ENCODE results near the gene TUBA4B.

Gene TUBA4B

GRCh38 chr2:219296142-219296541 lies 43.1 kb downstream of the TUBA4B start:
- no peaks in the 10 kb centered on the region for H4K20me1 ChIP-seq (ENCODE audit: insufficient read depth)
- no peak overlapping the region for H3K27ac ChIP-seq
- TF ChIP-seq CTCF (conservative IDR thresholded peaks at IDR 0.05; ENCODE audit: low read depth, low read length), result no peak
- H3K9ac ChIP-seq, result no peak overlapping the region
- no peaks in the 10 kb centered on the region for H3K36me3 ChIP-seq (ENCODE audit: insufficient read depth)
- H3K79me2 ChIP-seq (ENCODE audit: insufficient read depth, low read depth), result no peaks in the 10 kb centered on the region
- H3K4me1 ChIP-seq (ENCODE audit: low read depth, poor library complexity, severe bottlenecking), result peaks cover 11% of the 10 kb centered on the region
- H3K27me3 ChIP-seq (ENCODE audit: insufficient read depth, low read depth), result peaks cover 31% of the 10 kb centered on the region; the same call in 1 of the 2 replicates
- no peak overlapping the region for H2AFZ ChIP-seq (ENCODE audit: low read depth)
- H3K4me3 ChIP-seq (IDR thresholded peaks at IDR 0.05; ENCODE audit: insufficient read depth, low read depth, low read length), result no peak overlapping the region
- H3K4me2 ChIP-seq, result no peak overlapping the region

- Histone ChIP-seq H2AFZ (ENCODE audit: low read depth) (no peak overlapping the region), H3K36me3 (ENCODE audit: insufficient read depth) (no peaks in the 10 kb centered on the region), H3K79me2 (ENCODE audit: insufficient read depth, low read depth) (no peaks in the 10 kb centered on the region), H3K4me3 (IDR thresholded peaks at IDR 0.05; ENCODE audit: insufficient read depth, low read depth, low read length) (no peak overlapping the region), H3K27ac (no peak overlapping the region), H3K27me3 (ENCODE audit: insufficient read depth, low read depth) (peaks cover 37% of the 10 kb centered on the region), H3K4me1 (ENCODE audit: low read depth, poor library complexity, severe bottlenecking) (peaks cover 11% of the 10 kb centered on the region), H4K20me1 (ENCODE audit: insufficient read depth) (no peaks in the 10 kb centered on the region), H3K9ac (no peak overlapping the region), H3K4me2 (no peak overlapping the region)
- TF ChIP-seq CTCF (conservative IDR thresholded peaks at IDR 0.05; ENCODE audit: low read depth, low read length), result no peak
Measured at GRCh38 chr2:219296631-219297391, 43.8 kb downstream of the TUBA4B start.

GRCh38 chr2:219297766-219298456 lies 44.9 kb downstream of the TUBA4B start:
- no peak overlapping the region for H3K4me3 ChIP-seq (IDR thresholded peaks at IDR 0.05; ENCODE audit: insufficient read depth, low read depth, low read length)
- no peak for TF ChIP-seq CTCF (conservative IDR thresholded peaks at IDR 0.05; ENCODE audit: low read depth, low read length)
- H3K79me2 ChIP-seq (ENCODE audit: insufficient read depth, low read depth), result no peaks in the 10 kb centered on the region
- H3K27me3 ChIP-seq (ENCODE audit: insufficient read depth, low read depth), result peaks cover 45% of the 10 kb centered on the region
- H3K27ac ChIP-seq, result no peak overlapping the region
- H3K4me1 ChIP-seq (ENCODE audit: low read depth, poor library complexity, severe bottlenecking), result peaks cover 11% of the 10 kb centered on the region
- H3K9ac ChIP-seq, result no peak overlapping the region
- H2AFZ ChIP-seq (ENCODE audit: low read depth), result no peak overlapping the region
- H3K4me2 ChIP-seq, result no peak overlapping the region
- no peaks in the 10 kb centered on the region for H3K36me3 ChIP-seq (ENCODE audit: insufficient read depth)
- H4K20me1 ChIP-seq (ENCODE audit: insufficient read depth), result no peaks in the 10 kb centered on the region

- Histone ChIP-seq H2AFZ (ENCODE audit: low read depth) (peak overlapping the region; percentile 66), H3K9ac (no peak overlapping the region), H3K4me2 (peak overlapping the region; percentile 33; the same call in 1 of the 2 replicates)
Measured at GRCh38 chr2:219298759-219299371, 45.8 kb downstream of the TUBA4B start.

More at GRCh38 chr2:219298759-219299371, 45.8 kb downstream of the TUBA4B start:
- Histone ChIP-seq H3K4me3 (IDR thresholded peaks at IDR 0.05; ENCODE audit: insufficient read depth, low read depth, low read length) (no peak overlapping the region), H3K27ac (no peak overlapping the region), H3K36me3 (ENCODE audit: insufficient read depth) (no peaks in the 10 kb centered on the region), H3K4me1 (ENCODE audit: low read depth, poor library complexity, severe bottlenecking) (peaks cover 11% of the 10 kb centered on the region), H3K27me3 (ENCODE audit: insufficient read depth, low read depth) (peaks cover 54% of the 10 kb centered on the region), H3K79me2 (ENCODE audit: insufficient read depth, low read depth) (no peaks in the 10 kb centered on the region), H4K20me1 (ENCODE audit: insufficient read depth) (no peaks in the 10 kb centered on the region)
- peak; percentile 90 for TF ChIP-seq CTCF (conservative IDR thresholded peaks at IDR 0.05; ENCODE audit: low read depth, low read length)
